Thyroid gland (tissue), 4 donors: ENCODE measurements around the gene DNAAF8.

ENCODE experiments used
- POLR2A ChIP-seq, 2 donors: fragments of 450-650 bp; IDR thresholded peaks; one replicate each; pipeline ENCODE4 v1.6.1; 2017; ENCODE audit warnings: antibody characterized with exemption in 2 of 2, mild to moderate bottlenecking in 2 of 2, moderate library complexity in 1 of 2
- TF ChIP-seq, protein P1 (sequence below), 6 experiments: fragments of 200-600 bp in 3 of 6; fragments of 450-650 bp in 3 of 6; sonication (generic) in 3 of 6; IDR thresholded peaks; one replicate each; pipeline ENCODE4 v1.5.1; 2016 to 2019; ENCODE audit warnings: antibody characterized with exemption in 6 of 6, mild to moderate bottlenecking in 2 of 6, inconsistent platforms in 1 of 6, moderate library complexity in 1 of 6

DNA sequence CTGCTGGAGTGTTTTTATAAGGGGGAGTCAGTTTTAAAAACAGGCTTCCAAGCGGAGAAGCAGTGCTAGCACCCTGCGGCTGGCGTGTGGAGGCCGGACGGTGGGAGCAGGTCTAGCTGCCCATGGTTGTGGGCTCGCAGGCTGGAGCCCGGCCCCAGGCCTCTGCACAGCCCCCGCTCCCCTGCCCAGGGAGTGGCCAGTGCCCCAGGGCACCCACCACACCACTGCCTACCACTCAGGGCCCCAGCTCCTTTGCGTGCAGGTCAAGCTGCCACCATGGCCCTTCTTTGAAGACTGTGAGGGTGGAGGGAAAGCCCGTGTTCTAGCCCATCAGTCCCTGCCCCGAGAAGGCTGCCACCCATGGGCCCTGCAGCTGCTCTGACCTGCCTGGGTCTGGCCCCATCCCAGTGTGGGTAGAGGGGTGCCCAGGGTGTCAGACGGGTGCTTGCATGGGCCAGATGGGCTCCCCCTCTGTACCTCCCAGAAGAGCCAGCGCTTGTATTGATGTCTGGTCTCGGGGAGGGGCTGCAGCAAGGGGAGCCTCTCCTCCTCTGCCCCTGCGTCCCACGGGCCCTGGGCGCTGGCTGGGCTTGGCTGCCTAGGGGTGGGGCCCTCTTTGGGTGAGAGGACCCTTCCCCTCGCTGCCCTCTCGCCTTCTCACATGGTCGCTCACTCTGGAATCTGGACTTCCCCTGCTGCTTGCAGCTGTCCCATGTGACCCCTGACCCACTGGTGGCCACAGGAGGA lies 42.5 kb upstream of the DNAAF8 start:
- TF ChIP-seq, protein P1, sequence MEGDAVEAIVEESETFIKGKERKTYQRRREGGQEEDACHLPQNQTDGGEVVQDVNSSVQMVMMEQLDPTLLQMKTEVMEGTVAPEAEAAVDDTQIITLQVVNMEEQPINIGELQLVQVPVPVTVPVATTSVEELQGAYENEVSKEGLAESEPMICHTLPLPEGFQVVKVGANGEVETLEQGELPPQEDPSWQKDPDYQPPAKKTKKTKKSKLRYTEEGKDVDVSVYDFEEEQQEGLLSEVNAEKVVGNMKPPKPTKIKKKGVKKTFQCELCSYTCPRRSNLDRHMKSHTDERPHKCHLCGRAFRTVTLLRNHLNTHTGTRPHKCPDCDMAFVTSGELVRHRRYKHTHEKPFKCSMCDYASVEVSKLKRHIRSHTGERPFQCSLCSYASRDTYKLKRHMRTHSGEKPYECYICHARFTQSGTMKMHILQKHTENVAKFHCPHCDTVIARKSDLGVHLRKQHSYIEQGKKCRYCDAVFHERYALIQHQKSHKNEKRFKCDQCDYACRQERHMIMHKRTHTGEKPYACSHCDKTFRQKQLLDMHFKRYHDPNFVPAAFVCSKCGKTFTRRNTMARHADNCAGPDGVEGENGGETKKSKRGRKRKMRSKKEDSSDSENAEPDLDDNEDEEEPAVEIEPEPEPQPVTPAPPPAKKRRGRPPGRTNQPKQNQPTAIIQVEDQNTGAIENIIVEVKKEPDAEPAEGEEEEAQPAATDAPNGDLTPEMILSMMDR (IDR thresholded peaks at IDR 0.05) = no peak
- no peak for TF ChIP-seq POLR2A (IDR thresholded peaks at IDR 0.05)
